ENCODE data around the gene ZYG11A.

DNA sequence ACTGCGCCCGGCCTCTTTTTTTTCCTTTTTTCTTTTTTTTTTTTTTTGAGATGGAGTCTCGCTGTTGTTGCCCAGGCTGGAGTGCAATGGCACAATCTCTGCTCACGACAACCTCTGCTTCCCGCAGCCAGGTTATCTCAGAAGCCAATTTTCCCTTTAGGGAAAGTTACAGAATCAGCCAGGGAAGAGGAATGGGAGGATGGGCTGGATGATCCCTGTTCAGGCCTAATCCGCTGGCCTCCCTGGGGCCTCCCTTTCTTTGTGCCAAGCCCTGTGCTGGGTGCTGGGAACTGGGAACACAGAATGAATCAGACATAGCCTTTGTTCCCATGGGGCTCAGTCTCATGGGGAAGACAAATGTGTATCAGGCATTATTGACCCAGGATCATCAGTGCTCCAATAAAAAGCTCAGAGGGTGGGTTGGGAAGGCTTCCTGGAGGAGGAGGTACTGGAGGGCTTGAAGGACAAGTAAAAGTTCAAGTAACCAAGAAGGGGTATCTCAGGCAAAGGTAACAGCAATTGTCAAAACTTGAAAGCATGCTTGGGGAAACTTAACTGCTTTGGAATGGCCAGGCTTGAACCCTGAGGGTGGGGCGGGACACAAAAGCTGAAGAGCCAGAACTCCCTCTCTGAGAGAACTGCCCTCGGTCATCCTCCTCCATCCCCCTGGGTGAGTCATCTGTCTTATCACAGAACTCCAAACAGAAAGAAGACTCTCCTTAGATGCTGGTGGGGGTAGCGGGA, 64.7 kb downstream of the ZYG11A start:
- TF ChIP-seq, protein P1, sequence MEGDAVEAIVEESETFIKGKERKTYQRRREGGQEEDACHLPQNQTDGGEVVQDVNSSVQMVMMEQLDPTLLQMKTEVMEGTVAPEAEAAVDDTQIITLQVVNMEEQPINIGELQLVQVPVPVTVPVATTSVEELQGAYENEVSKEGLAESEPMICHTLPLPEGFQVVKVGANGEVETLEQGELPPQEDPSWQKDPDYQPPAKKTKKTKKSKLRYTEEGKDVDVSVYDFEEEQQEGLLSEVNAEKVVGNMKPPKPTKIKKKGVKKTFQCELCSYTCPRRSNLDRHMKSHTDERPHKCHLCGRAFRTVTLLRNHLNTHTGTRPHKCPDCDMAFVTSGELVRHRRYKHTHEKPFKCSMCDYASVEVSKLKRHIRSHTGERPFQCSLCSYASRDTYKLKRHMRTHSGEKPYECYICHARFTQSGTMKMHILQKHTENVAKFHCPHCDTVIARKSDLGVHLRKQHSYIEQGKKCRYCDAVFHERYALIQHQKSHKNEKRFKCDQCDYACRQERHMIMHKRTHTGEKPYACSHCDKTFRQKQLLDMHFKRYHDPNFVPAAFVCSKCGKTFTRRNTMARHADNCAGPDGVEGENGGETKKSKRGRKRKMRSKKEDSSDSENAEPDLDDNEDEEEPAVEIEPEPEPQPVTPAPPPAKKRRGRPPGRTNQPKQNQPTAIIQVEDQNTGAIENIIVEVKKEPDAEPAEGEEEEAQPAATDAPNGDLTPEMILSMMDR (conservative IDR thresholded peaks at IDR 0.05 in 1 of 2, IDR thresholded peaks at IDR 0.05 in 1 of 2; ENCODE audit: low read depth in 1 of 2, low read length in 2 of 2) = no peak
- no peak for TF ChIP-seq EZH2 (IDR thresholded peaks at IDR 0.05; ENCODE audit: low read length, missing control alignments)
